MCF 10A (cell line): ENCODE results near the gene DGUOK. TPM values are rescaled to one million over a fixed set of nuclear protein-coding genes. Genes with fewer than 3 reads are reported as not detected.

Experiments
- BruUV-seq: library from RNA; stranded (reverse); fragments of 400-500 nt; replicated peaks from 2 replicates; lab custom pipeline; 2021; lab: Mats Ljungman, UMichigan
- CTCF ChIA-PET: fragments of 300-600 bp; sonication (Branson Sonifier 250); formaldehyde crosslinking; extraction: SDS; loops from one replicate; lab custom pipeline; 2021; ENCODE audit warnings: antibody characterized with exemption, inconsistent platforms; lab: Yijun Ruan, JAX
- POLR2A ChIA-PET: fragments of 300-600, 350-650 bp; sonication (Branson Sonifier 250); formaldehyde crosslinking; extraction: SDS; loops from one replicate; lab custom pipeline; 2020; ENCODE audit warnings: antibody characterized with exemption, inconsistent platforms; lab: Yijun Ruan, JAX
- DNase-seq: peaks from one replicate; pipeline ENCODE4 v3.0.0-alpha.2; 2018; ENCODE audit not compliant: unreplicated experiment
- H3K27ac Mint-ChIP-seq: one replicate; pipeline ENCODE4 v1.8.0; 2022; ENCODE audit warnings: mild to moderate bottlenecking, low read depth, mixed read lengths; ENCODE audit not compliant: unreplicated experiment
- H3K27me3 Mint-ChIP-seq: one replicate; pipeline ENCODE4 v1.8.0; 2022; ENCODE audit warnings: mixed read lengths; ENCODE audit not compliant: insufficient read depth, unreplicated experiment
- H3K36me3 Mint-ChIP-seq: one replicate; pipeline ENCODE4 v1.8.0; 2022; ENCODE audit warnings: mild to moderate bottlenecking, moderate library complexity, mixed read lengths; ENCODE audit not compliant: insufficient read depth, unreplicated experiment
- H3K4me1 Mint-ChIP-seq: one replicate; pipeline ENCODE4 v1.8.0; 2022; ENCODE audit warnings: mixed read lengths; ENCODE audit not compliant: insufficient read depth, unreplicated experiment
- H3K4me3 Mint-ChIP-seq: one replicate; pipeline ENCODE4 v1.8.0; 2022; ENCODE audit warnings: mild to moderate bottlenecking, moderate library complexity, mixed read lengths; ENCODE audit not compliant: unreplicated experiment
- H3K9me3 Mint-ChIP-seq: one replicate; pipeline ENCODE4 v1.8.0; 2022; ENCODE audit warnings: mixed read lengths; ENCODE audit not compliant: unreplicated experiment
- intact Hi-C: fragments of 100-400 bp; cut with micrococcal nuclease; formaldehyde crosslinking; loops from 2 replicates; pipeline ENCODE4 v1.14.1; 2022
- total RNA-seq: library from RNA; stranded (reverse); gene quantifications from 2 replicates; pipeline ENCODE4 v1.2.3, GENCODE V29; 2022
- TF ChIP-seq, protein P1 (sequence below): fragments of 200-600 bp; IDR thresholded peaks from one replicate; pipeline ENCODE4 v1.8.0; 2022; ENCODE audit warnings: antibody characterized with exemption, mild to moderate bottlenecking; ENCODE audit not compliant: unreplicated experiment

Gene DGUOK
- total RNA-seq, 1 experiment from 2014 or later: 92.3 TPM

DNA sequence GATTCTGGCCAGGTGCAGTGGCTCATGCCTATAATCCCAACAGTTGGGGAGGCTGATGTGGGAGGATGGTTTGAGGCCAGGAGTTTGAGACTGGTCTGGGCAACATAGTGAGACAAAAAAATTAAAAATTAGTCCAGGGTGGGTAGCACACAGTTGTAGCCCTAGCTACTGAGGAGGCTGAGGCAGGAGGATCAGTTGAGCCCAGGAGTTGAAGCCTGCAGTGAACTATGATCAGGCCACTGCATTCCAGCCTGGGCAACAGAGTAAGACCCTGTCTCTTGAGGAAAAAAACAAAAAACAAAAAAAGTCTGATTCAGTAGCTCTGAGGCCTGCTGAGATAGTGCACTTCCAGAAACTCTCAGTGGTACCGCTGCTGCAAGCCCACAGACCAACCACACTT lies 50.1 kb downstream of the DGUOK start:
- POLR2A ChIA-PET: no interaction called here
- Mint-ChIP-seq H3K9me3 (no peaks in the 10 kb centered on the region), H3K27ac (no peak overlapping the region), H3K27me3 (no peaks in the 10 kb centered on the region), H3K4me1 (peaks cover 24% of the 10 kb centered on the region), H3K4me3 (no peak overlapping the region), H3K36me3 (no peaks in the 10 kb centered on the region)
- no peak for DNase-seq
- TF ChIP-seq, protein P1, sequence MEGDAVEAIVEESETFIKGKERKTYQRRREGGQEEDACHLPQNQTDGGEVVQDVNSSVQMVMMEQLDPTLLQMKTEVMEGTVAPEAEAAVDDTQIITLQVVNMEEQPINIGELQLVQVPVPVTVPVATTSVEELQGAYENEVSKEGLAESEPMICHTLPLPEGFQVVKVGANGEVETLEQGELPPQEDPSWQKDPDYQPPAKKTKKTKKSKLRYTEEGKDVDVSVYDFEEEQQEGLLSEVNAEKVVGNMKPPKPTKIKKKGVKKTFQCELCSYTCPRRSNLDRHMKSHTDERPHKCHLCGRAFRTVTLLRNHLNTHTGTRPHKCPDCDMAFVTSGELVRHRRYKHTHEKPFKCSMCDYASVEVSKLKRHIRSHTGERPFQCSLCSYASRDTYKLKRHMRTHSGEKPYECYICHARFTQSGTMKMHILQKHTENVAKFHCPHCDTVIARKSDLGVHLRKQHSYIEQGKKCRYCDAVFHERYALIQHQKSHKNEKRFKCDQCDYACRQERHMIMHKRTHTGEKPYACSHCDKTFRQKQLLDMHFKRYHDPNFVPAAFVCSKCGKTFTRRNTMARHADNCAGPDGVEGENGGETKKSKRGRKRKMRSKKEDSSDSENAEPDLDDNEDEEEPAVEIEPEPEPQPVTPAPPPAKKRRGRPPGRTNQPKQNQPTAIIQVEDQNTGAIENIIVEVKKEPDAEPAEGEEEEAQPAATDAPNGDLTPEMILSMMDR: no peak
- intact Hi-C loops: no loop called here
- BruUV-seq: no TSS peak
- CTCF ChIA-PET: interaction anchor here (0.6 kb wide), 1 partner anchor 20 kb away, joined by 3 read pairs; no protein-coding TSS in a partner anchor

- TF ChIP-seq, protein P1: no peak
- intact Hi-C loops: no loop called here
- H3K9me3 Mint-ChIP-seq: no peaks in the 10 kb centered on the region
- no peak overlapping the region for H3K4me3 Mint-ChIP-seq
- no TSS peak for BruUV-seq
- H3K36me3 Mint-ChIP-seq: no peaks in the 10 kb centered on the region
- DNase-seq: no peak
- no peak overlapping the region for H3K27ac Mint-ChIP-seq
- no peaks in the 10 kb centered on the region for H3K27me3 Mint-ChIP-seq
- peaks cover 31% of the 10 kb centered on the region for H3K4me1 Mint-ChIP-seq
- POLR2A ChIA-PET: no interaction called here
- CTCF ChIA-PET: no interaction called here
These were observed 50.8 kb downstream of the DGUOK start for GRCh38 chr2:73977466-73977865.

GRCh38 chr2:73979021-73979420 lies 52.3 kb downstream of the DGUOK start:
- intact Hi-C loops: no loop called here
- Mint-ChIP-seq H3K27ac (peak overlapping the region; percentile 46), H3K4me1 (peaks cover 43% of the 10 kb centered on the region), H3K9me3 (no peaks in the 10 kb centered on the region), H3K36me3 (no peaks in the 10 kb centered on the region), H3K27me3 (no peaks in the 10 kb centered on the region), H3K4me3 (peak overlapping the region; percentile 78)
- no TSS peak for BruUV-seq
- DNase-seq: peak; percentile 41
- TF ChIP-seq, protein P1: no peak
- ChIA-PET POLR2A (interaction anchor here (1.0 to 3.3 kb wide), 10 partner anchors 10 to 221 kb away, joined by 3 to 20 read pairs (median 4); partner anchors contain the start of genes DGUOK and STAMBP), CTCF (interaction anchor here (0.7 to 1.3 kb wide), 3 partner anchors 10 to 157 kb away, joined by 3 read pairs; no protein-coding TSS in a partner anchor)

DNA sequence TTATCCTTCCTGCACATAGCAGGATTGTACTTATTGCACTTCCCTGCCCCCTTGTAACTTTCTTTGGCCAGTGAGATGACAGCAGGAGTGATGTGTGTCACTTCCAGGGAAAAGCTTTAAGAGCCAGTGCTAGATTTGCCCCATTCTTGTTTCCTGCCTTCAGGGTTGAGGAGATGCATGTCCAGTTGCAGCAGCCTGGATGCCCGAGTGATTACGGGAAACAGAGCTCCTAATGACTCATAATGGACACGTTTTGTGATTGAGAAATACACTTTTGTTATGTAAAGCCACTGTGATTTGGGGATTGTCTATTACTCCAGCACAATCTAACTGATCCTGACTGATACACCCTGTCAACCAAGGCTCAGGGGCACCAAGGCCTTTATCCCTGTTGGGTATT lies 53.0 kb downstream of the DGUOK start:
- POLR2A ChIA-PET: interaction anchor here (0.6 to 3.3 kb wide), 18 partner anchors 9 to 890 kb away, joined by 3 to 20 read pairs (median 4); partner anchors contain the start of genes DGUOK and STAMBP

More for the DNA sequence above, 53.0 kb downstream of the DGUOK start:
- DNase-seq: peak; percentile 93
- no peaks in the 10 kb centered on the region for H3K36me3 Mint-ChIP-seq
- H3K27ac Mint-ChIP-seq: peak overlapping the region; percentile 46
- TF ChIP-seq, protein P1: no peak
- no peaks in the 10 kb centered on the region for H3K27me3 Mint-ChIP-seq
- H3K9me3 Mint-ChIP-seq: no peaks in the 10 kb centered on the region
- CTCF ChIA-PET: interaction anchor here (0.7 to 1.3 kb wide), 3 partner anchors 9 to 157 kb away, joined by 3 read pairs; no protein-coding TSS in a partner anchor
- no TSS peak for BruUV-seq
- peaks cover 43% of the 10 kb centered on the region for H3K4me1 Mint-ChIP-seq
- intact Hi-C loops: loop anchor here (5.0 to 10.0 kb wide), 2 partner anchors 42 to 125 kb away; no protein-coding TSS in a partner anchor
- H3K4me3 Mint-ChIP-seq: peak overlapping the region; percentile 78
